Measurements from ENCODE around the gene PRSS8. TPM values are rescaled to one million over a fixed set of nuclear protein-coding genes. Genes with fewer than 3 reads are reported as not detected.
A peak's percentile ranks its signal among the peaks of the same experiment; 100 is the strongest.

PRSS8 gene
- total RNA-seq, 1 donor from 2014 or later: 75.4 TPM

GRCh38 chr16:31114468-31114867 lies 21.1 kb downstream of the PRSS8 start:
- Histone ChIP-seq H3K27ac (no peak overlapping the region), H3K4me1 (peaks cover 41% of the 10 kb centered on the region), H3K4me3 (no peak overlapping the region), H3K9me3 (no peaks in the 10 kb centered on the region), H3K27me3 (ENCODE audit: low read depth) (no peaks in the 10 kb centered on the region), H3K36me3 (peaks cover 38% of the 10 kb centered on the region)
- intact Hi-C loops (cut with DNase I): no loop called here
- TF ChIP-seq CTCF (IDR thresholded peaks at IDR 0.05): no peak
- no peak for DNase-seq
- no peak for ATAC-seq

- Histone ChIP-seq H3K4me3 (no peak overlapping the region), H3K27ac (peak overlapping the region; percentile 57), H3K36me3 (peaks cover 38% of the 10 kb centered on the region), H3K9me3 (no peaks in the 10 kb centered on the region), H3K27me3 (ENCODE audit: low read depth) (no peaks in the 10 kb centered on the region), H3K4me1 (peaks cover 40% of the 10 kb centered on the region)
- DNase-seq (no peak), ATAC-seq (no peak)
- intact Hi-C loops (cut with DNase I): no loop called here
- TF ChIP-seq CTCF (IDR thresholded peaks at IDR 0.05): no peak
These were observed 22.1 kb downstream of the PRSS8 start for GRCh38 chr16:31113121-31114120.

- no peak for DNase-seq
- intact Hi-C loops (cut with DNase I): no loop called here
- peak overlapping the region; percentile 57 for H3K27ac ChIP-seq
- H3K4me1 ChIP-seq: peaks cover 37% of the 10 kb centered on the region
- H3K4me3 ChIP-seq: no peak overlapping the region
- no peaks in the 10 kb centered on the region for H3K9me3 ChIP-seq
- no peak for TF ChIP-seq CTCF (IDR thresholded peaks at IDR 0.05)
- peaks cover 38% of the 10 kb centered on the region for H3K36me3 ChIP-seq
- H3K27me3 ChIP-seq (ENCODE audit: low read depth): no peaks in the 10 kb centered on the region
- no peak for ATAC-seq
These were observed 22.8 kb downstream of the PRSS8 start for GRCh38 chr16:31112711-31113110.

GRCh38 chr16:31111881-31112466 lies 23.6 kb downstream of the PRSS8 start:
- peaks cover 37% of the 10 kb centered on the region for H3K4me1 ChIP-seq
- no peaks in the 10 kb centered on the region for H3K27me3 ChIP-seq (ENCODE audit: low read depth)
- ATAC-seq (no peak), DNase-seq (no peak)
- TF ChIP-seq CTCF (IDR thresholded peaks at IDR 0.05): no peak
- intact Hi-C loops (cut with DNase I): no loop called here
- H3K4me3 ChIP-seq: no peak overlapping the region
- no peak overlapping the region for H3K27ac ChIP-seq
- no peaks in the 10 kb centered on the region for H3K9me3 ChIP-seq
- peaks cover 38% of the 10 kb centered on the region for H3K36me3 ChIP-seq

GRCh38 chr16:31110106-31111034 lies 25.2 kb downstream of the PRSS8 start:
- Histone ChIP-seq H3K4me3 (no peak overlapping the region), H3K4me1 (peaks cover 40% of the 10 kb centered on the region), H3K36me3 (peaks cover 38% of the 10 kb centered on the region), H3K27ac (no peak overlapping the region), H3K27me3 (ENCODE audit: low read depth) (no peaks in the 10 kb centered on the region), H3K9me3 (no peaks in the 10 kb centered on the region)
- no peak for DNase-seq
- no peak for TF ChIP-seq CTCF (IDR thresholded peaks at IDR 0.05)
- no peak for ATAC-seq
- intact Hi-C loops (cut with DNase I): no loop called here

Data from lower lobe of right lung (tissue), 2 donors.